IMR-90 (cell line): ENCODE data around the gene ZNF556. TPM values are rescaled to one million over a fixed set of nuclear protein-coding genes. Genes with fewer than 3 reads are reported as not detected.
"Not testable (repeated sequence)": the region's sequence is repeated elsewhere in the genome, so short reads cannot be mapped to it uniquely, and the experiment has no call there.

ENCODE experiments used
- ATAC-seq: fragments of 200-7000 bp; cut with Tn5 transposase; 2 replicates; pipeline ENCODE4 v1.9.1; 2020; ENCODE audit warnings: low read depth, mild to moderate bottlenecking, moderate library complexity
- BruUV-seq: library from RNA; stranded (reverse); fragments of 400-500 nt; replicated peaks from 2 replicates; lab custom pipeline; 2021; lab: Mats Ljungman, UMichigan
- CTCF ChIA-PET: fragments of 300-600 bp; formaldehyde crosslinking; extraction: SDS; loops from one replicate; lab custom pipeline; 2021; ENCODE audit warnings: antibody characterized with exemption; lab: Yijun Ruan, JAX
- POLR2A ChIA-PET: fragments of 300-600 bp; sonication (Branson Sonifier 250); formaldehyde crosslinking; loops from one replicate; lab custom pipeline; 2022; ENCODE audit warnings: antibody characterized with exemption; ENCODE audit not compliant: unreplicated experiment; lab: Charles Lee
- DNase-seq: peaks from one replicate; pipeline ENCODE4 v3.0.0; 2013
- H2AFZ ChIP-seq: replicated peaks from 2 replicates; pipeline ENCODE3; 2013; ENCODE audit warnings: low read length, mild to moderate bottlenecking; ENCODE audit not compliant: poor library complexity
- H2AK5ac ChIP-seq: 2 replicates; pipeline ENCODE4 v1.6.1; 2013; ENCODE audit warnings: low read depth, low read length, inconsistent platforms
- H2AK9ac ChIP-seq: replicated peaks from 2 replicates; pipeline ENCODE3; 2013; ENCODE audit warnings: mild to moderate bottlenecking, low read depth, low read length, moderate library complexity; ENCODE audit not compliant: poor library complexity
- H2BK120ac ChIP-seq: 2 replicates; pipeline ENCODE4 v1.6.1; 2013; ENCODE audit warnings: low read depth, low read length, inconsistent platforms
- H2BK15ac ChIP-seq: 3 replicates; pipeline ENCODE4 v1.6.1; 2013; ENCODE audit warnings: low read depth, low read length, inconsistent platforms
- H2BK20ac ChIP-seq: 2 replicates; pipeline ENCODE4 v1.6.1; 2013; ENCODE audit warnings: low read depth, mild to moderate bottlenecking, inconsistent platforms, low read length, moderate library complexity
- H2BK5ac ChIP-seq: 2 replicates; pipeline ENCODE4 v1.6.1; 2013; ENCODE audit warnings: mild to moderate bottlenecking, low read depth, low read length, inconsistent platforms; ENCODE audit not compliant: poor library complexity, severe bottlenecking
- H3K14ac ChIP-seq: replicated peaks from 2 replicates; pipeline ENCODE4 v1.6.1; 2013; ENCODE audit warnings: low read depth, low read length, inconsistent platforms
- H3K18ac ChIP-seq: 2 replicates; pipeline ENCODE4 v1.6.1; 2013; ENCODE audit warnings: low read depth, low read length, control low read depth
- H3K23ac ChIP-seq: 2 replicates; pipeline ENCODE4 v1.6.1; 2013; ENCODE audit warnings: low read depth, low read length, inconsistent platforms
- H3K27ac ChIP-seq: 2 replicates; pipeline ENCODE4 v1.5.1; 2013; ENCODE audit warnings: mild to moderate bottlenecking, control low read depth, low read length; ENCODE audit not compliant: insufficient read depth
- H3K27me3 ChIP-seq: 2 replicates; pipeline ENCODE4 v1.6.1; 2013; ENCODE audit warnings: low read length; ENCODE audit not compliant: control insufficient read depth, insufficient read depth
- H3K36me3 ChIP-seq: 2 replicates; pipeline ENCODE4 v1.6.1; 2013; ENCODE audit warnings: low read length, mixed read lengths; ENCODE audit not compliant: control insufficient read depth, insufficient read depth
- H3K4ac ChIP-seq: 2 replicates; pipeline ENCODE4 v1.6.1; 2013; ENCODE audit warnings: low read depth, low read length, inconsistent platforms
- H3K4me1 ChIP-seq: 2 replicates; pipeline ENCODE4 v1.6.1; 2013; ENCODE audit warnings: low read length, mixed read lengths; ENCODE audit not compliant: control insufficient read depth, insufficient read depth
- H3K4me2 ChIP-seq: 2 replicates; pipeline ENCODE4 v1.6.1; 2013; ENCODE audit warnings: low read depth, mild to moderate bottlenecking, control low read depth, low read length, moderate library complexity
- H3K4me3 ChIP-seq: 2 replicates; pipeline ENCODE4 v1.5.1; 2013; ENCODE audit warnings: low read depth, mild to moderate bottlenecking, control low read depth, low read length, moderate library complexity; ENCODE audit not compliant: insufficient read depth
- H3K56ac ChIP-seq: 2 replicates; pipeline ENCODE4 v1.6.1; 2013; ENCODE audit warnings: low read length, inconsistent platforms; ENCODE audit not compliant: insufficient read depth; ENCODE audit errors: extremely low read depth
- H3K79me1 ChIP-seq, 2 experiments: 2 replicates each; pipeline ENCODE4 v1.6.1; 2013; ENCODE audit warnings: low read length in 2 of 2, inconsistent platforms in 1 of 2, low read depth in 1 of 2
- H3K9ac ChIP-seq: 2 replicates; pipeline ENCODE4 v1.6.1; 2013; ENCODE audit warnings: low read depth, low read length, control low read depth
- H3K9me1 ChIP-seq: 2 replicates; pipeline ENCODE4 v1.6.1; 2013; ENCODE audit warnings: low read length, inconsistent platforms; ENCODE audit not compliant: insufficient read depth
- H3K9me3 ChIP-seq: 2 replicates; pipeline ENCODE4 v1.6.1; 2013; ENCODE audit warnings: low read length; ENCODE audit not compliant: control insufficient read depth, insufficient read depth
- H4K20me1 ChIP-seq: 2 replicates; pipeline ENCODE4 v1.6.1; 2013; ENCODE audit warnings: low read length, inconsistent platforms; ENCODE audit not compliant: insufficient read depth
- H4K5ac ChIP-seq: 2 replicates; pipeline ENCODE4 v1.6.1; 2013; ENCODE audit warnings: mild to moderate bottlenecking, low read depth, low read length, control low read depth
- H4K8ac ChIP-seq, 2 experiments: 2 replicates each; pipeline ENCODE4 v1.6.1; 2013; ENCODE audit warnings: low read depth in 2 of 2, low read length in 2 of 2, control low read depth in 1 of 2, inconsistent platforms in 1 of 2
- H4K91ac ChIP-seq: 2 replicates; pipeline ENCODE4 v1.6.1; 2013; ENCODE audit warnings: low read depth, low read length, inconsistent platforms; ENCODE audit not compliant: insufficient read depth
- WGBS, 2 experiments: methylation state at CpG; one replicate each; pipeline versions ENCODE4 v1.1.5 to v1.1.7; 2013; ENCODE audit warnings: missing lambda C conversion rate in 2 of 2; ENCODE audit not compliant: insufficient read length in 1 of 2; ENCODE audit errors: extremely low coverage in 2 of 2; 5-methylcytosine and 5-hydroxymethylcytosine counted together
- dilution Hi-C: fragments of 300-500 bp; cut with HindIII; formaldehyde crosslinking; loops from one replicate; pipeline ENCODE4 v1.14.3; 2018; ENCODE audit warnings: low sequenced_read_pairs; ENCODE audit not compliant: unreplicated experiment
- in situ Hi-C: fragments of 300-500 bp; cut with MboI; formaldehyde crosslinking; loops from 3 replicates; pipeline ENCODE4 v1.14.3; 2019; ENCODE audit warnings: low sequenced_read_pairs, inconsistent platforms, mixed read lengths
- intact Hi-C: fragments of 100-400 bp; cut with micrococcal nuclease; formaldehyde crosslinking; loops from 2 replicates; pipeline ENCODE4 v1.10.0; 2022
- polyA plus RNA-seq, 3 experiments: library from polyadenylated mRNA; depleted of rRNA; stranded (reverse); fragments of >200 nt; gene quantifications; 2 replicates each; pipeline ENCODE4 v1.2.3, GENCODE V29; 2012; ENCODE audit warnings: low replicate concordance in 1 of 3
- total RNA-seq: library from RNA; depleted of rRNA; stranded (reverse); fragments of >200 nt; gene quantifications from 2 replicates; pipeline ENCODE4 v1.2.3, GENCODE V29; 2012

Gene ZNF556
- total and polyA plus RNA-seq, 2 of the 4 experiments (the other 2 are of a cell fraction): not detected

DNA sequence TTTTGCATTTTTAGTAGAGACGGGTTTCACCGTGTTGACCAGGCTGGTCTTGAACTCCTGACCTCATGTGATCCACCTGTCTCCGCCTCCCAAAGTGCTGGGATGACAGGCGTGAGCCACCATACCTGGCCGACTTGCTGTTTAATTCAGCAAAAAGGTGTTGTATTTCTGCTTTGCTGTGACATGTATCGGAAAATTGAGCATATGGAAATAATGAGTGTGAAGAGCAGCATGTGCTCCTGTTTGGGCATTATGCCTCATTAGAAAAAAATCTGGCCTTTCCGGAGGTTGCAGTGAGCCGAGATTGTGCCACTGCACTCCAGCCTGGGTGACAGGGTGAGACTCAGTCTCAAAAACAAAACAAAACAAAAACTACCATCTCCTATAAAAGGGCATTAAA lies 23.4 kb downstream of the ZNF556 start:
- H4K20me1 ChIP-seq, H2AK5ac ChIP-seq, H3K79me1 ChIP-seq, H3K9me3 ChIP-seq, BruUV-seq, H3K18ac ChIP-seq, H3K9me1 ChIP-seq, H4K8ac ChIP-seq, intact Hi-C loops, H3K9ac ChIP-seq, H3K4me2 ChIP-seq, in situ Hi-C loops, H3K27ac ChIP-seq, H2BK20ac ChIP-seq, H3K4me3 ChIP-seq, POLR2A ChIA-PET, H2AK9ac ChIP-seq, H2BK5ac ChIP-seq, DNase-seq, H3K4me1 ChIP-seq, H3K23ac ChIP-seq, H3K36me3 ChIP-seq, H3K27me3 ChIP-seq, H4K91ac ChIP-seq, H3K14ac ChIP-seq, H3K56ac ChIP-seq, H4K5ac ChIP-seq, H3K4ac ChIP-seq, dilution Hi-C loops, ATAC-seq, H2AFZ ChIP-seq, H2BK15ac ChIP-seq, CTCF ChIA-PET, H2BK120ac ChIP-seq: not testable (repeated sequence)
- WGBS, 2 experiments: 100% methylated on average over 4 of the region's 8 CpGs; no CpG with 5 or more reads in 1 of the 2 experiments
